ENCODE results near the gene FOXO1.

FOXO1 gene

GRCh38 chr13:40539576-40540327 lies 126.7 kb downstream of the FOXO1 start:
- Histone ChIP-seq H3K36me3 (ENCODE audit: control insufficient read depth, insufficient read depth, low read length) (no peaks in the 10 kb centered on the region), H3K9ac (ENCODE audit: low read length) (no peak overlapping the region), H3K9me3 (ENCODE audit: control insufficient read depth, low read length) (no peaks in the 10 kb centered on the region), H3K4me3 (ENCODE audit: low read length) (no peak overlapping the region), H3K4me1 (ENCODE audit: control insufficient read depth, insufficient read depth, low read length) (peaks cover 6% of the 10 kb centered on the region), H3K27me3 (ENCODE audit: control insufficient read depth, insufficient read depth, low read length) (no peaks in the 10 kb centered on the region)

DNA sequence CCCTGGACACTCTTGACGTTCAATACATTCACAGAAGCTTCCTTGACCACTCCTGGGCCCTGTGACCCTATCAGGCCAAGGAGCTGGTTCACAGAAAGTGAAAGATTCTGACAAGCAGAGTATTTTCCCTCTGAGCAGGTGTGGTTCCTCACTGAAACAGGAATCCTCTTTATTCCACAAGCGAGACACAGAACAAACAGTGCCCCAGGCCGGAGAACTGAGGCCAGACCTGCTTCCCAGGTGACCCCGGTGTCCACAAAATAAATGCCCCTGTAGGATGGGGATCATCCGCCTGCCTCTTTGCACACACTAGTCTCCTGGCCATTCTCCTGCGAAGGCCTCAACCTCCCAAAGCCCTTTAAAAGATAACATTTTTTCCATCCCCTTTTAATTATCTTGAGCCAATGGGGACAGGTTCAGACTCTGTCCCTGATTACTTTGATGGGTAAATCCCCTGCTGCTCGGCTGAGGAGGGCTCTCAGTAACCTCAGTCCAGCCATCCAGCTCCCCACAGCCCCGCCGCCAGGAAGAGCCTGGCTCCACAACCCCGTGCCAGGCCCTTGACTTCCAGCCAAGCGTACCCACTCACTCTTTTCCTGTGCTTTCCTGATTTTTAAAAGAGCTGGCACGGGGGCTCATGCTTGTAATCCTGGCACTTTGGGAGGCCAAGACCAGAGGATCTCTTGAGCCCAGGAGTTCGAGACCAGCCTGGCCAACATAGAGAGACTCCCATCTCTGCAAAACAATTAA lies 129.1 kb downstream of the FOXO1 start:
- Histone ChIP-seq H3K9ac (ENCODE audit: low read length) (no peak overlapping the region), H3K9me3 (ENCODE audit: control insufficient read depth, low read length) (no peaks in the 10 kb centered on the region), H3K4me1 (ENCODE audit: control insufficient read depth, insufficient read depth, low read length) (peaks cover 6% of the 10 kb centered on the region), H3K36me3 (ENCODE audit: control insufficient read depth, insufficient read depth, low read length) (no peaks in the 10 kb centered on the region), H3K27me3 (ENCODE audit: control insufficient read depth, insufficient read depth, low read length) (no peaks in the 10 kb centered on the region), H3K4me3 (ENCODE audit: low read length) (no peak overlapping the region)

DNA sequence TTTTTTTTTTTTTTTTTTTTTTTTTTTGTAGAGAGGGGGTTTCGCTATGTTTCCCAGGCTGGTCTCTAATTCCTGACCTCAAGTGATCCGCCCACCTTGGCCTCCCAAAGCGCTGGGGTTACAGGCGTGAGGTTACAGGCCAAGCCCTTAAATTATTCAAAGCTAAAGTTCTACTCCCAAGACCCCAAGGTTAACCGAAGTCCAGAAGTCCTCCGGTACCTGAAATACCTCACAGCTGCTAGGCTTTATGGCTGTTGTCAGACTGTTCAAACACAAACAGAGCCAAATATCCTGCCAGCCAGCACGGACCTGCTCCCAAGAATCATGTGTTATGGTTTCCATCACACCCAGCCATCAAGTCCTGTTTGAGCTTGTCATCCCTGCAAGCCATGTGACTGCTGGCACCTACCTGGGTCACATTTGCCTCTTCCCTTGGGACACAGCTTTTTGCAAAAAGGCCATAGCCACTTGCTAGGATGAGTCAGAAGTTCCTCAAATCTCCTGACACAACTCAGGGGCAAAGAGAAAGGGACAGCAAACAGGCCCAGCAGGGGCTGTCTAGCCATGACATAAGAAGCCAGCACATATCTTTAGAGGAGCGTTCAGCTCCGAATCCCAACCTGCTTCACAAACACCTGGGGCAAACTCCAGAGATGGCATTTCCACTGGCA lies 129.9 kb downstream of the FOXO1 start:
- Histone ChIP-seq H3K4me3 (ENCODE audit: low read length) (no peak overlapping the region), H3K36me3 (ENCODE audit: control insufficient read depth, insufficient read depth, low read length) (no peaks in the 10 kb centered on the region), H3K27me3 (ENCODE audit: control insufficient read depth, insufficient read depth, low read length) (no peaks in the 10 kb centered on the region), H3K9ac (ENCODE audit: low read length) (no peak overlapping the region), H3K9me3 (ENCODE audit: control insufficient read depth, low read length) (no peaks in the 10 kb centered on the region), H3K4me1 (ENCODE audit: control insufficient read depth, insufficient read depth, low read length) (peaks cover 6% of the 10 kb centered on the region)

GRCh38 chr13:40535345-40535836 lies 131.1 kb downstream of the FOXO1 start:
- no peaks in the 10 kb centered on the region for H3K36me3 ChIP-seq (ENCODE audit: control insufficient read depth, insufficient read depth, low read length)
- no peaks in the 10 kb centered on the region for H3K4me1 ChIP-seq (ENCODE audit: control insufficient read depth, insufficient read depth, low read length)
- no peak overlapping the region for H3K9ac ChIP-seq (ENCODE audit: low read length)

DNA sequence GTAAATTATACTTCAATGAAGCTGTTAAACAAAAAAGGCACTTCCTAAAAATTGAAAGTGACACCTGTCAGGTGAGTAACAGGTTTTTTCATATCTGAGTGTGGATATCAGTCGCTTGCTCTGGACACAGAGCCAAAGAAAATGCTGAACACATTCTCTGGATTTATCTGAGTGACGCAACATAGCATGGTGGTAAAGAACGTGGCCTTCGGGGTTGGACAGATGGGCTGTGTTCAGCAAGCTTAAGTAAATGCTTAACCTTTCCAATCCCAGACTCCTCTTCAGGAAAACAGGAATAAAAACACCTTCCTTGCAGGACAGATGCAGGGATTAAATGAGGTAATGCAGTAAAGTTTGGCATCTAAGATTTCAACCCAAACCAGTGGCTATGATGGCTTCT lies 132.0 kb downstream of the FOXO1 start:
- no peaks in the 10 kb centered on the region for H3K36me3 ChIP-seq (ENCODE audit: control insufficient read depth, insufficient read depth, low read length)

More at GRCh38 chr13:40535345-40535836, 131.1 kb downstream of the FOXO1 start:
- Histone ChIP-seq H3K9me3 (ENCODE audit: control insufficient read depth, low read length) (no peaks in the 10 kb centered on the region), H3K27me3 (ENCODE audit: control insufficient read depth, insufficient read depth, low read length) (peaks cover 4% of the 10 kb centered on the region), H3K4me3 (ENCODE audit: low read length) (no peak overlapping the region)

GRCh38 chr13:40533072-40533471 lies 133.4 kb downstream of the FOXO1 start:
- H3K36me3 ChIP-seq (ENCODE audit: control insufficient read depth, insufficient read depth, low read length), result no peaks in the 10 kb centered on the region
- H3K4me1 ChIP-seq (ENCODE audit: control insufficient read depth, insufficient read depth, low read length), result no peaks in the 10 kb centered on the region
- H3K9me3 ChIP-seq (ENCODE audit: control insufficient read depth, low read length), result no peaks in the 10 kb centered on the region
- H3K4me3 ChIP-seq (ENCODE audit: low read length), result no peak overlapping the region
- H3K9ac ChIP-seq (ENCODE audit: low read length), result no peak overlapping the region
- H3K27me3 ChIP-seq (ENCODE audit: control insufficient read depth, insufficient read depth, low read length), result peaks cover 4% of the 10 kb centered on the region

More for the DNA sequence above, 132.0 kb downstream of the FOXO1 start:
- H3K27me3 ChIP-seq (ENCODE audit: control insufficient read depth, insufficient read depth, low read length), result peaks cover 4% of the 10 kb centered on the region
- no peak overlapping the region for H3K9ac ChIP-seq (ENCODE audit: low read length)
- H3K9me3 ChIP-seq (ENCODE audit: control insufficient read depth, low read length), result no peaks in the 10 kb centered on the region
- H3K4me3 ChIP-seq (ENCODE audit: low read length), result no peak overlapping the region
- H3K4me1 ChIP-seq (ENCODE audit: control insufficient read depth, insufficient read depth, low read length), result no peaks in the 10 kb centered on the region

DNA sequence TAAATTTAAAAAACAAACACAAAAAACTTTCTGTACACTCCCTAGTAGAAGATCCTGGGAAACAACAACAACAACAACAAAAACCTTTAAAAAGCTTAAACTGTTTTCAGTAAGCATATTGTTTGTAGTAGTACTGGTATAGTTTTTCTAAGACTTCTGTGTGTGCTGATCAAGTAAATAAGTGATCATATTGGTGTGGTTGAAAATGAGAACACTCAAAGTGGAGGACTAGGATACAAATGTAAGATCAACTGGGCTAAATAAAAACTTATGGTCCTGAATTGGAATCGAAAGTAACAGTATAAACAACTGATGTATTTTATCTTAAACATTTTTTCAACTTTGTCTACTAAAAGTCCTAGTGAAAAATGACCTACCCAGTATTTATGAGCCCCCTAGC lies 135.5 kb downstream of the FOXO1 start:
- Histone ChIP-seq H3K4me1 (ENCODE audit: control insufficient read depth, insufficient read depth, low read length) (no peaks in the 10 kb centered on the region), H3K36me3 (ENCODE audit: control insufficient read depth, insufficient read depth, low read length) (no peaks in the 10 kb centered on the region), H3K4me3 (ENCODE audit: low read length) (no peak overlapping the region), H3K9me3 (ENCODE audit: control insufficient read depth, low read length) (no peaks in the 10 kb centered on the region), H3K27me3 (ENCODE audit: control insufficient read depth, insufficient read depth, low read length) (peaks cover 4% of the 10 kb centered on the region), H3K9ac (ENCODE audit: low read length) (no peak overlapping the region)

DNA sequence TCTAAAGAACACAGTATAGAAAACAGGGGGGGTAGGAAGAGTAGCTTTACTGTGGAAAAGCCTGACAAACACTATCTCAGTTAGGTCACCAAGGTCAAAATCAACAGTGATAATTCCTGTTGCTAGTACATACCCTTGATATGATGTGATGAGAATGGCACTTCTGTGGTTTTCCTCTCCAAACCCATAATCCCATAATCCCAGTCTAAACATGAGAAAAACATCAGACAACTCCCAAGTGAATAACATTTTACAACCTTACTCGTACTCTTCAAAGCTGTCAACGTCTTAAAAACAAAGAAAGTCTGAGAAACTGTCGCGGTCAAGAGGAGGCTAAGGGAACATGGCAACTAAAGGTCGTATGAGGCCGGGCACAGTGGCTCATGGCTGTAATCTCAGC lies 137.6 kb downstream of the FOXO1 start:
- no peak overlapping the region for H3K4me3 ChIP-seq (ENCODE audit: low read length)
- H3K36me3 ChIP-seq (ENCODE audit: control insufficient read depth, insufficient read depth, low read length), result no peaks in the 10 kb centered on the region
- no peak overlapping the region for H3K9ac ChIP-seq (ENCODE audit: low read length)
- no peaks in the 10 kb centered on the region for H3K4me1 ChIP-seq (ENCODE audit: control insufficient read depth, insufficient read depth, low read length)
- no peaks in the 10 kb centered on the region for H3K9me3 ChIP-seq (ENCODE audit: control insufficient read depth, low read length)
- peaks cover 4% of the 10 kb centered on the region for H3K27me3 ChIP-seq (ENCODE audit: control insufficient read depth, insufficient read depth, low read length)

DNA sequence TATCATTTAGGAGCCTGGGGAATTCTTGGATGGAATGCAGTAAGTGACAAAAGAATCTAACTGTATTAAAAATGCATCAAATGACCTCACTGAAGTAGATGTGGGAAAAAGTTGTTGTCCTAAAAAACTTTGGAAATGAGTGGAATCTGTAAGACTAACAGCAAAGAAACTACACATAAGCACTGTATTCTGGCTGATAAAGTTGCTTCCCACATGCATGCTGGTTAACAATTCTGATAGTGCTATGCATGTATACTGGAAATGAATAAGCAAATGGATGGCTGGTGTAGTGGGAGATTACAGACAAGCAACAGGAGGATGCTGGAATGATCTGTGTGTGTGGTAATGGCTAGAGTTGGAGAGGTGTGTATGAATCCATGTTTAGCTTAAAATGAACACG lies 138.5 kb downstream of the FOXO1 start:
- no peaks in the 10 kb centered on the region for H3K4me1 ChIP-seq (ENCODE audit: control insufficient read depth, insufficient read depth, low read length)
- peaks cover 4% of the 10 kb centered on the region for H3K27me3 ChIP-seq (ENCODE audit: control insufficient read depth, insufficient read depth, low read length)
- H3K36me3 ChIP-seq (ENCODE audit: control insufficient read depth, insufficient read depth, low read length), result no peaks in the 10 kb centered on the region
- no peak overlapping the region for H3K9ac ChIP-seq (ENCODE audit: low read length)
- no peaks in the 10 kb centered on the region for H3K9me3 ChIP-seq (ENCODE audit: control insufficient read depth, low read length)
- no peak overlapping the region for H3K4me3 ChIP-seq (ENCODE audit: low read length)

- Histone ChIP-seq H3K4me1 (ENCODE audit: control insufficient read depth, insufficient read depth, low read length) (peaks cover 6% of the 10 kb centered on the region), H3K9ac (ENCODE audit: low read length) (no peak overlapping the region)
Observed at GRCh38 chr13:40522282-40522681, 144.2 kb downstream of the FOXO1 start.

GRCh38 chr13:40520916-40521315 lies 145.5 kb downstream of the FOXO1 start:
- Histone ChIP-seq H3K4me3 (ENCODE audit: low read length) (no peak overlapping the region), H3K4me1 (ENCODE audit: control insufficient read depth, insufficient read depth, low read length) (peaks cover 6% of the 10 kb centered on the region), H3K27me3 (ENCODE audit: control insufficient read depth, insufficient read depth, low read length) (no peaks in the 10 kb centered on the region), H3K9me3 (ENCODE audit: control insufficient read depth, low read length) (no peaks in the 10 kb centered on the region), H3K9ac (ENCODE audit: low read length) (no peak overlapping the region), H3K36me3 (ENCODE audit: control insufficient read depth, insufficient read depth, low read length) (no peaks in the 10 kb centered on the region)

More at GRCh38 chr13:40522282-40522681, 144.2 kb downstream of the FOXO1 start:
- H3K9me3 ChIP-seq (ENCODE audit: control insufficient read depth, low read length), result no peaks in the 10 kb centered on the region
- no peaks in the 10 kb centered on the region for H3K36me3 ChIP-seq (ENCODE audit: control insufficient read depth, insufficient read depth, low read length)
- no peaks in the 10 kb centered on the region for H3K27me3 ChIP-seq (ENCODE audit: control insufficient read depth, insufficient read depth, low read length)
- no peak overlapping the region for H3K4me3 ChIP-seq (ENCODE audit: low read length)

- Histone ChIP-seq H3K36me3 (ENCODE audit: control insufficient read depth, insufficient read depth, low read length) (no peaks in the 10 kb centered on the region), H3K4me1 (ENCODE audit: control insufficient read depth, insufficient read depth, low read length) (peaks cover 6% of the 10 kb centered on the region), H3K9me3 (ENCODE audit: control insufficient read depth, low read length) (no peaks in the 10 kb centered on the region), H3K9ac (ENCODE audit: low read length) (no peak overlapping the region), H3K27me3 (ENCODE audit: control insufficient read depth, insufficient read depth, low read length) (no peaks in the 10 kb centered on the region), H3K4me3 (ENCODE audit: low read length) (no peak overlapping the region)
Observed at GRCh38 chr13:40519637-40520036, 146.8 kb downstream of the FOXO1 start.
